Hepatocyte (in vitro differentiated cells): Measurements from ENCODE around the gene NPEPL1.

ENCODE experiments used
- EZH2 ChIP-seq: fragments of 200-600 bp; sonication (generic); IDR thresholded peaks from 2 replicates; pipeline ENCODE4 v1.6.1; 2016; ENCODE audit warnings: antibody characterized with exemption, mild to moderate bottlenecking, borderline replicate concordance
- EZH2phosphoT487 ChIP-seq: fragments of 200-600 bp; sonication (generic); IDR thresholded peaks from one replicate; pipeline ENCODE4 v1.6.1; 2018; ENCODE audit warnings: antibody characterized with exemption, mild to moderate bottlenecking, low read depth, moderate library complexity; ENCODE audit not compliant: unreplicated experiment, severe bottlenecking
- TF ChIP-seq, protein P1 (sequence below): fragments of 200-600 bp; sonication (generic); IDR thresholded peaks from 2 replicates; pipeline ENCODE4 v1.5.1; 2016; ENCODE audit warnings: antibody characterized with exemption, mild to moderate bottlenecking; ENCODE audit not compliant: poor library complexity

DNA sequence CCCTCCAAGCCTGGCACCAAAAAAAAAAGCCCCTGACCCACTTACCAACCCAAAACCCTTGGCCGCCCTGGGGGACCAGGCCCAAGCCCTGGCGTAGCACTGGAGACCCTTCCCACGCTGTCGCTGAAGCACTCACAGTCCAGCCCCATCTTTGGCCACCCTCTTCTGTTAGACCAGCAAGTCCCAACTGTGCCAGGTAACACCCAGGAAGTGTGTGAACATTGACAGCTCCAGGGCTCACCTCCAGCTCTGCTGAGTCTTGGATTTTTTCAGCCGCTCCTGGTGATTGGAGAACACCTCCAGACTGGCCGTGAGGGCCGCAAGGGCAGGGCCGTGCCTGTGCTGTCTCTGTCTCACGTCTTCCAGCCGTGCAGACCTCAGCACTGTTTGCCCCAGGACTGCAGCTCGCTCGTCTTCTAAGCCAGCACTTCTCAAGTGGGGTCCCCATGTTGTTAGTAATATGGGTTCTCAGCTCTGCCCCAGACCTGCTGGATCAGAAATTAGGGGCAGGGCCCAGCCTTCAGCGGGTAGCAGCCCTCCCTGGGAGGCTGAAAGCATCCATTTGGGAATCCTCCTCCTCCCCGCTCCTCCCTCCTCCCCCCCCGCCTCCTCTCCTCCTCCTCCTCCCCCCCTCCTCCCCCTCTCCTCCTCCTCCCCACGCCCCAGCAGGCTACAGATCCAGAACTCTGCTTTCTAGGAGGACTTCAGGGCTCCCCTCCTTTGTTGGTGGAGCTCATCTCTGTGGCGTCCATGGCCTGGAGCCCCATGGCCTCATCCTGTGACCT lies 18.1 kb downstream of the NPEPL1 start:
- TF ChIP-seq, protein P1, sequence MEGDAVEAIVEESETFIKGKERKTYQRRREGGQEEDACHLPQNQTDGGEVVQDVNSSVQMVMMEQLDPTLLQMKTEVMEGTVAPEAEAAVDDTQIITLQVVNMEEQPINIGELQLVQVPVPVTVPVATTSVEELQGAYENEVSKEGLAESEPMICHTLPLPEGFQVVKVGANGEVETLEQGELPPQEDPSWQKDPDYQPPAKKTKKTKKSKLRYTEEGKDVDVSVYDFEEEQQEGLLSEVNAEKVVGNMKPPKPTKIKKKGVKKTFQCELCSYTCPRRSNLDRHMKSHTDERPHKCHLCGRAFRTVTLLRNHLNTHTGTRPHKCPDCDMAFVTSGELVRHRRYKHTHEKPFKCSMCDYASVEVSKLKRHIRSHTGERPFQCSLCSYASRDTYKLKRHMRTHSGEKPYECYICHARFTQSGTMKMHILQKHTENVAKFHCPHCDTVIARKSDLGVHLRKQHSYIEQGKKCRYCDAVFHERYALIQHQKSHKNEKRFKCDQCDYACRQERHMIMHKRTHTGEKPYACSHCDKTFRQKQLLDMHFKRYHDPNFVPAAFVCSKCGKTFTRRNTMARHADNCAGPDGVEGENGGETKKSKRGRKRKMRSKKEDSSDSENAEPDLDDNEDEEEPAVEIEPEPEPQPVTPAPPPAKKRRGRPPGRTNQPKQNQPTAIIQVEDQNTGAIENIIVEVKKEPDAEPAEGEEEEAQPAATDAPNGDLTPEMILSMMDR = no peak
- TF ChIP-seq EZH2 (no peak), EZH2phosphoT487 (no peak)
